ENCODE data around the gene PARD6G.

Gene PARD6G

GRCh38 chr18:80210312-80211083 lies 36.8 kb downstream of the PARD6G start:
- no peak for DNase-seq

- no peak for DNase-seq
Observed at GRCh38 chr18:80208620-80209019, 38.7 kb downstream of the PARD6G start.

GRCh38 chr18:80205294-80205693 lies 42.0 kb downstream of the PARD6G start:
- DNase-seq = no peak

- DNase-seq = no peak
Observed at GRCh38 chr18:80204142-80204541, 43.2 kb downstream of the PARD6G start.

GRCh38 chr18:80203249-80203648 lies 44.1 kb downstream of the PARD6G start:
- no peak for DNase-seq

- no peak for DNase-seq
Observed at GRCh38 chr18:80202264-80202998, 44.9 kb downstream of the PARD6G start.

GRCh38 chr18:80201739-80202138 lies 45.6 kb downstream of the PARD6G start:
- no peak for DNase-seq

- DNase-seq = no peak
Observed at GRCh38 chr18:80200932-80201672, 46.2 kb downstream of the PARD6G start.

GRCh38 chr18:80200171-80200931 lies 47.0 kb downstream of the PARD6G start:
- DNase-seq = no peak

- no peak for DNase-seq
Observed at GRCh38 chr18:80198994-80199748, 48.1 kb downstream of the PARD6G start.

- no peak for DNase-seq
Observed at GRCh38 chr18:80198391-80198790, 48.9 kb downstream of the PARD6G start.

GRCh38 chr18:80197528-80197927 lies 49.8 kb downstream of the PARD6G start:
- no peak for DNase-seq

GRCh38 chr18:80196528-80197320 lies 50.6 kb downstream of the PARD6G start:
- no peak for DNase-seq

- no peak for DNase-seq
Observed at GRCh38 chr18:80194874-80195570, 52.3 kb downstream of the PARD6G start.

- no peak for DNase-seq
Observed at GRCh38 chr18:80193701-80194100, 53.6 kb downstream of the PARD6G start.

GRCh38 chr18:80192653-80193385 lies 54.5 kb downstream of the PARD6G start:
- no peak for DNase-seq

- DNase-seq = no peak
Observed at GRCh38 chr18:80191907-80192652, 55.2 kb downstream of the PARD6G start.

GRCh38 chr18:80191264-80191663 lies 56.0 kb downstream of the PARD6G start:
- no peak for DNase-seq

- DNase-seq = no peak
Observed at GRCh38 chr18:80190311-80190710, 57.0 kb downstream of the PARD6G start.

Measured in HCEC 1CT (cell line).